GM12865 (cell line): Measurements from ENCODE around the gene BATF.

Source experiments
- DNase-seq: peaks from one replicate; pipeline ENCODE4 v3.0.0; 2010; ENCODE audit warnings: low read depth
- H3K4me3 ChIP-seq: 2 replicates; pipeline ENCODE4 v1.5.1; 2011; ENCODE audit warnings: mild to moderate bottlenecking, low read depth, low read length, control low read depth
- TF ChIP-seq, protein P1 (sequence below): IDR thresholded peaks from 2 replicates; pipeline ENCODE4 v1.5.1; 2011; ENCODE audit warnings: low read length, control low read depth, low read depth, inconsistent platforms; ENCODE audit not compliant: insufficient read depth; ENCODE audit errors: missing control alignments

The BATF gene

DNA sequence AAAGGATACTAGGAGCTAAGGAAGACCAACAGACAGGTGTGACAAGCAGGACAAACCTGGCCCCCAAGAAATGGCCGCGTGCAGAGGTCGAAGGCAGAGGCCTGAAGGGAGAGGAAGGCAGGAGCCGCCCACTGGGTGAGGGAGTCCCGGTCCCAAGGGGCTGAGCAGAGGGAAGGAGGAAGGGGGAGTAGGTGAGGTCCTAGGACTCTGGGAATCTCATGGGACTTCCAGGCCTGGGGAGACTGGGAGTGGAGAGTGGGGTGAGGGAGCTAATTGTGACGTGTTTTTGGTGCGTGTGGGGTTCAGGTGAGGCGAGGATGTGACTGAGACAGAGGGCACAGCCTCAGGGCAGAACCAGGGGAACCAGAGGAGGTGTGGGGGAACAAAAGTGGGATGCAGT is 44.5 kb downstream of the BATF start:
- DNase-seq = no peak
- TF ChIP-seq, protein P1, sequence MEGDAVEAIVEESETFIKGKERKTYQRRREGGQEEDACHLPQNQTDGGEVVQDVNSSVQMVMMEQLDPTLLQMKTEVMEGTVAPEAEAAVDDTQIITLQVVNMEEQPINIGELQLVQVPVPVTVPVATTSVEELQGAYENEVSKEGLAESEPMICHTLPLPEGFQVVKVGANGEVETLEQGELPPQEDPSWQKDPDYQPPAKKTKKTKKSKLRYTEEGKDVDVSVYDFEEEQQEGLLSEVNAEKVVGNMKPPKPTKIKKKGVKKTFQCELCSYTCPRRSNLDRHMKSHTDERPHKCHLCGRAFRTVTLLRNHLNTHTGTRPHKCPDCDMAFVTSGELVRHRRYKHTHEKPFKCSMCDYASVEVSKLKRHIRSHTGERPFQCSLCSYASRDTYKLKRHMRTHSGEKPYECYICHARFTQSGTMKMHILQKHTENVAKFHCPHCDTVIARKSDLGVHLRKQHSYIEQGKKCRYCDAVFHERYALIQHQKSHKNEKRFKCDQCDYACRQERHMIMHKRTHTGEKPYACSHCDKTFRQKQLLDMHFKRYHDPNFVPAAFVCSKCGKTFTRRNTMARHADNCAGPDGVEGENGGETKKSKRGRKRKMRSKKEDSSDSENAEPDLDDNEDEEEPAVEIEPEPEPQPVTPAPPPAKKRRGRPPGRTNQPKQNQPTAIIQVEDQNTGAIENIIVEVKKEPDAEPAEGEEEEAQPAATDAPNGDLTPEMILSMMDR = no peak
- H3K4me3 ChIP-seq = no peak overlapping the region

DNA sequence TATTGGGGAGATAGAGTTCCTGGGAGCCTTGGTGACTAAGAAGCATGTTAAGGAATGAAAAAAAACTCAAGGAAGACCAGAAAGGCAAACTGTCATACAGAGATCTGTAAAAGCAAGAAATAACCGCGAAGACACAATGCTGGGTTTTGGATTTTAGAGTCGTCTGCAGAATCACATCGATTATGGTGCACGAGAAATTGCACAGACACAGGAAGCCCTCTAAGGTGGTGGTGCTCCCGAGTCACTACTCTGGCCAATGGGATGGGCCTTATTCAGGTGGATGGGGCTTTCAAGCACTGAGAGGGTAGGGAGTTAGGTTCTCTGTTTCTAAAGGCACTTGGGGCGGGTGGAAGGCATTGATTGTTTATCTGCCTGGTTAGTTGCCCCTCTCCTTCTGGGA is 45.9 kb downstream of the BATF start:
- no peak overlapping the region for H3K4me3 ChIP-seq
- DNase-seq = no peak
- TF ChIP-seq, protein P1 = no peak

DNA sequence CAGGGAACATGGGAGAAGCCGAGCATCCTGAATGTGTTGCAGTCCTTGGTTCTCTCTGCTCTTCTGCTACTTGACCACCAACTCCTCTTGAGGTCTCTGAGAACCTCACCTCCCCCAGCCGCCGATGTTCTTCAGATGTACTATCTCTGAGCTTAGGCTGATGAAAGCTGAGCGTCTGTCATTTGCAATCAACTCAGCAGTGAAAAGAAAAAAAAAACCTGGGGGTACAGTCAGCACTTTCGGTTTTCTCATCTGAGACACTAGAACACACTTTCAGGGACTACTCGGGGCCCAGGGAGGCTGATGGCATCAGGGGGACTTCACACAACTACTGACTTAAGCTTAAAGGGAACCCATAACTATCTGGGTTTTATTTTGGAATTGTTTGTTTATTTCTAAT is 46.5 kb downstream of the BATF start:
- H3K4me3 ChIP-seq = no peak overlapping the region
- TF ChIP-seq, protein P1 = no peak
- DNase-seq = peak; percentile 56

DNA sequence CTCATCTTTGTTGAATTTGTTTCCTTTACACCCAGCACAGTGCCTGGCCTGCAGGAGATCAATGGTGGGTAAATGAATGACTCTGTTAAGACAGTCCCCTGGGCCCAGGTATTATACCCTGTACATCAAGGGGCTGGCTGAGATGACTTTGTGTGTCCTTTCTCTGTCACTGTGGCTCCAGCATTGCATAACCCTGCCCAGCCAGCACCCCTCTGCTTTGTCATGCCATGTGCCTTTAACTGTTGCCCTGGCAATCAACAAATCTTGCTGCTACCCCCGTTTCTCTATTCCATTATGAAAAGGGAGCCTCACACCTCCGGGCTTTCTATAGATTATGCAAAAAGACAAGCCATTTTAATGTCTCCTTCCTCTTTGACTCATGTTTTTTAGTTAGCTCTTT is 48.5 kb downstream of the BATF start:
- TF ChIP-seq, protein P1 = no peak
- H3K4me3 ChIP-seq = no peak overlapping the region
- peak; percentile 31 for DNase-seq

DNA sequence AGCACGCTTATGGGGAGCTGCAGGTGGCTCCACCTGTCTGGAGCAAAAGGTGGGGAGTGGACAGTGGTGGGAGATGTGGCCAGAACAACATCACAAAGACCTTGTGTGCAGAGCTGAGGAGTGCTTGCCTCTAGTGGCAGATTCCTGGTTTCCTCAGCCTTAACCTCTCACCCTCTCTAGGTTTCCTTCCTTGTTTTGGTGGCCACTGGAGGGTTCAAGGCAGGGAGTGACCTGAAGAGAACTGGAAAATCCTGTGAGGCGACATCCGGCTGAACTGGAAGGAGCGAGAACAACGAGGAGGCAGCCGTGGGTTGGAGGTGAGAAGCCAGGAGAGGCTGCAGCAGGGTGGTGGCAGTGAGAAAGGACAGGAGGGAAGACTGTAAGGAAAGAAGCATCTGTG is 49.8 kb downstream of the BATF start:
- no peak overlapping the region for H3K4me3 ChIP-seq
- no peak for DNase-seq
- TF ChIP-seq, protein P1 = no peak

DNA sequence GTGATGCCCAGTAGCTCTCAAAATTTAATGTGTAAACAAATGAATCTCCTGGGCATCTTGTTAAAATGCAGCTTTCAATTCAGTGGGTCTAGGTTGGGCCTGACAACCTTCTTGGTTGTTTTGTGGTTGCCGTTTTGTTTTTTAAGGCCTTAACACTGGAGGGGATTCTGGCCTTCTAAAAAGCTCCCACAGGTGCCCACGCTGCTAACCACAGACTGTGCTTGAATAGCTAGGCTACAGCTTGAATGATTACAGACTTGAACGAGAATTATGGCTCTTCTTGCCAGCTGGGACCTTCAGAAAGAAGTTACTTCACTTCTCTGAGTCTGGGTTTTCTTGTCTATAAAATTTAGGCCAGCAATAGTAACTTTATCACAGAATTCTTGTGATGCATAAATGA is 54.8 kb downstream of the BATF start:
- H3K4me3 ChIP-seq = 0 out of 2 replicates have a peak overlapping the region, but pooled peaks have one; percentile 5
- peak; percentile 44 for DNase-seq
- TF ChIP-seq, protein P1 = no peak

DNA sequence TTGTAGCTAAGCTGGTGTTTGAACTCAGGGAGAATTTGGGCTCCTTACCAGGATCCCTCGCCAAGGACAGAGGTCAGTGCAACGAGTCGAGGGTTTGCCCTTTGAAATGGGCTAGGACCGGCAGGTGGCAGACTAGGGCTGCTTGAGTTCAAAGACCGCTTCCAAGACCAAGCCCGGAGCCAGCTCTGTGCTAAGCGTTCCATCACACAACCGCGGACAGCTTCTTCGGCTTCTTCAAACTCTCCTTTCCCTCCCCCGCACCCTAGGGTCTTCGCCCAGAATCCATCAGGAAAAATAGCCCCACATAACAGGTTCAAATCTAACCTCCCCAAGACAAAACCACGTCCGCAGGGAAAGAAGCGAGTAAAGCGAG is 55.4 kb downstream of the BATF start:
- DNase-seq = peak; percentile 88
- TF ChIP-seq, protein P1 = peak; percentile 86
- H3K4me3 ChIP-seq = peak overlapping the region; percentile 76
